GM19351 (cell line): ENCODE data around the gene GRID2IP.

Experiments used
- ATAC-seq: cut with Tn5 transposase; IDR thresholded peaks from one replicate; pipeline ENCODE4 v1.9.1; 2021; ENCODE audit warnings: mild to moderate bottlenecking, moderate library complexity; ENCODE audit not compliant: unreplicated experiment

The GRID2IP gene

GRCh38 chr7:6563936-6564770 lies 12.9 kb upstream of the GRID2IP start:
- no peak for ATAC-seq

- ATAC-seq, result no peak
These were observed 10.8 kb upstream of the GRID2IP start for GRCh38 chr7:6562106-6562505.

GRCh38 chr7:6559896-6560295 lies 8.6 kb upstream of the GRID2IP start:
- no peak for ATAC-seq

- no peak for ATAC-seq
These were observed 7.6 kb upstream of the GRID2IP start for GRCh38 chr7:6558837-6559236.

- ATAC-seq, result no peak
These were observed 4.9 kb upstream of the GRID2IP start for GRCh38 chr7:6556196-6556595.

- no peak for ATAC-seq
These were observed 3.6 kb upstream of the GRID2IP start for GRCh38 chr7:6554848-6555247.

- no peak for ATAC-seq
These were observed 2.3 kb upstream of the GRID2IP start for GRCh38 chr7:6553448-6554044.

GRCh38 chr7:6547400-6547799 lies 3.9 kb downstream of the GRID2IP start:
- no peak for ATAC-seq

- no peak for ATAC-seq
These were observed 4.6 kb downstream of the GRID2IP start for GRCh38 chr7:6546498-6547251.

GRCh38 chr7:6545398-6546126 lies 5.7 kb downstream of the GRID2IP start:
- peak; percentile 49 for ATAC-seq

- no peak for ATAC-seq
These were observed 8.9 kb downstream of the GRID2IP start for GRCh38 chr7:6542368-6542767.

- no peak for ATAC-seq
These were observed 14.7 kb downstream of the GRID2IP start for GRCh38 chr7:6536262-6537260.

GRCh38 chr7:6533893-6534495 lies 17.3 kb downstream of the GRID2IP start:
- ATAC-seq, result no peak

- no peak for ATAC-seq
These were observed 18.7 kb downstream of the GRID2IP start for GRCh38 chr7:6532516-6532915.

- no peak for ATAC-seq
These were observed 19.6 kb downstream of the GRID2IP start for GRCh38 chr7:6531492-6532279.

- peak; percentile 43 for ATAC-seq
These were observed 20.4 kb downstream of the GRID2IP start for GRCh38 chr7:6530626-6531491.

- ATAC-seq, result no peak
These were observed 21.6 kb downstream of the GRID2IP start for GRCh38 chr7:6529643-6530042.
